H1 (cell line): ENCODE measurements around the gene AVPI1. TPM values are rescaled to one million over a fixed set of nuclear protein-coding genes. Genes with fewer than 3 reads are reported as not detected.

ENCODE experiments used
- CTCF ChIA-PET: fragments of 300-600 bp; sonication (Branson Sonifier 250); formaldehyde crosslinking; loops from one replicate; lab custom pipeline; 2021; ENCODE audit not compliant: partially characterized antibody; lab: Charles Lee
- POLR2A ChIA-PET: fragments of 300-600 bp; sonication (Branson Sonifier 250); formaldehyde crosslinking; loops from one replicate; lab custom pipeline; 2021; ENCODE audit warnings: inconsistent platforms; ENCODE audit not compliant: partially characterized antibody; lab: Charles Lee
- DNase-seq, 2 experiments: peaks; one replicate each; pipeline versions ENCODE4 v3.0.0 to v3.0.0-alpha.2; 2010 to 2022; ENCODE audit warnings: low spot score in 2 of 2, low read depth in 1 of 2, mixed read lengths in 1 of 2
- FAIRE-seq: peaks from 2 replicates; lab custom pipeline; 2011; peaks lifted over from hg19 to GRCh38; lab: Jason Lieb, UNC
- H2AFZ ChIP-seq: 2 replicates; pipeline ENCODE4 v1.8.1; 2012; ENCODE audit warnings: low read length, inconsistent platforms
- H2AK5ac ChIP-seq: 2 replicates; pipeline ENCODE4 v1.6.1; 2013; ENCODE audit warnings: low read depth, low read length
- H2BK120ac ChIP-seq: replicated peaks from 2 replicates; pipeline ENCODE3; 2013; ENCODE audit warnings: low read depth, low read length, inconsistent platforms
- H2BK12ac ChIP-seq: 2 replicates; pipeline ENCODE4 v1.6.1; 2013; ENCODE audit warnings: low read depth, low read length
- H2BK15ac ChIP-seq: 2 replicates; pipeline ENCODE4 v1.6.1; 2013; ENCODE audit warnings: low read length
- H2BK20ac ChIP-seq: 2 replicates; pipeline ENCODE4 v1.6.1; 2013; ENCODE audit warnings: low read length
- H2BK5ac ChIP-seq: 2 replicates; pipeline ENCODE4 v1.6.1; 2013; ENCODE audit warnings: low read depth, low read length
- H3K14ac ChIP-seq: 2 replicates; pipeline ENCODE4 v1.6.1; 2013; ENCODE audit warnings: inconsistent platforms; ENCODE audit not compliant: insufficient read length
- H3K18ac ChIP-seq: 2 replicates; pipeline ENCODE4 v1.6.1; 2013; ENCODE audit warnings: low read length; ENCODE audit errors: extremely low read depth
- H3K23ac ChIP-seq: 2 replicates; pipeline ENCODE4 v1.6.1; 2013; ENCODE audit warnings: inconsistent platforms; ENCODE audit not compliant: insufficient read length
- H3K23me2 ChIP-seq: 2 replicates; pipeline ENCODE4 v1.6.1; 2013; ENCODE audit warnings: low read depth, low read length
- H3K27ac ChIP-seq: 2 replicates; pipeline ENCODE4 v1.6.1; 2011; ENCODE audit warnings: low read depth, low read length, inconsistent platforms
- H3K27me3 ChIP-seq, 4 experiments: replicated peaks in 1 of 4; 1 replicate in 1 of 4; 2 replicates in 3 of 4; pipeline versions ENCODE4 v1.6.1 to v1.8.1; 2011 to 2013; ENCODE audit warnings: low read length in 3 of 4, mild to moderate bottlenecking in 3 of 4, inconsistent platforms in 2 of 4, mixed read lengths in 2 of 4, moderate library complexity in 1 of 4; ENCODE audit not compliant: control insufficient read depth in 3 of 4, insufficient read depth in 3 of 4; ENCODE audit errors: extremely low read depth in 1 of 4
- H3K36me3 ChIP-seq, 4 experiments: 2 replicates each; pipeline versions ENCODE4 v1.6.1 to v1.8.1; 2011 to 2013; ENCODE audit warnings: mild to moderate bottlenecking in 4 of 4, low read length in 3 of 4, moderate library complexity in 2 of 4, control low read depth in 1 of 4, inconsistent platforms in 1 of 4; ENCODE audit not compliant: insufficient read depth in 4 of 4, control insufficient read depth in 2 of 4
- H3K4ac ChIP-seq: replicated peaks from 2 replicates; pipeline ENCODE3; 2013; ENCODE audit warnings: low read length, low read depth, mixed read lengths, inconsistent platforms; ENCODE audit not compliant: insufficient read length
- H3K4me1 ChIP-seq, 4 experiments: replicated peaks in 1 of 4; 1 replicate in 1 of 4; 2 replicates in 3 of 4; pipeline versions ENCODE4 v1.6.1 to v1.8.1; 2011 to 2013; ENCODE audit warnings: low read length in 3 of 4, inconsistent platforms in 2 of 4, mixed read lengths in 1 of 4; ENCODE audit not compliant: insufficient read depth in 4 of 4, control insufficient read depth in 3 of 4
- H3K4me2 ChIP-seq, 2 experiments: 2 replicates each; pipeline versions ENCODE4 v1.6.1 to v1.8.1; 2011 to 2013; ENCODE audit warnings: low read depth in 2 of 2, low read length in 2 of 2, control low read depth in 1 of 2, inconsistent platforms in 1 of 2, mild to moderate bottlenecking in 1 of 2; ENCODE audit not compliant: insufficient read depth in 1 of 2
- H3K4me3 ChIP-seq, 4 experiments: fragments of 200-600, 300-600 bp in 1 of 4; sonication (generic), shearing (Covaris generic), sonication (Bioruptor Twin) in 1 of 4; 2 replicates each; pipeline versions ENCODE4 v1.5.1 to v1.8.1; 2011 to 2016; ENCODE audit warnings: low read length in 4 of 4, low read depth in 3 of 4, control low read depth in 2 of 4, inconsistent platforms in 2 of 4, mild to moderate bottlenecking in 2 of 4, mixed read lengths in 1 of 4, moderate library complexity in 1 of 4; ENCODE audit not compliant: insufficient read depth in 2 of 4; ENCODE audit errors: extremely low read depth in 1 of 4
- H3K56ac ChIP-seq: replicated peaks from 2 replicates; pipeline ENCODE3; 2013; ENCODE audit warnings: low read depth, mild to moderate bottlenecking, mixed read lengths, low read length, inconsistent platforms; ENCODE audit not compliant: insufficient read length
- H3K79me1 ChIP-seq: 2 replicates; pipeline ENCODE4 v1.6.1; 2013; ENCODE audit warnings: low read depth, low read length, control low read depth
- H3K79me2 ChIP-seq, 2 experiments: 2 replicates each; pipeline versions ENCODE4 v1.6.1 to v1.8.1; 2012 to 2013; ENCODE audit warnings: low read length in 2 of 2, mild to moderate bottlenecking in 2 of 2, inconsistent platforms in 1 of 2; ENCODE audit not compliant: insufficient read depth in 2 of 2, control insufficient read depth in 1 of 2
- H3K9ac ChIP-seq, 4 experiments: replicated peaks in 1 of 4; 1 replicate in 1 of 4; 2 replicates in 3 of 4; pipeline versions ENCODE4 v1.6.1 to v1.8.1; 2011 to 2013; ENCODE audit warnings: low read depth in 3 of 4, low read length in 3 of 4, control low read depth in 2 of 4, mild to moderate bottlenecking in 2 of 4, moderate library complexity in 2 of 4, inconsistent platforms in 1 of 4; ENCODE audit errors: extremely low read depth in 1 of 4
- H3K9me3 ChIP-seq, 2 experiments: 2 replicates each; pipeline versions ENCODE4 v1.6.1 to v1.8.1; 2012 to 2013; ENCODE audit warnings: mild to moderate bottlenecking in 2 of 2, moderate library complexity in 2 of 2, control low read depth in 1 of 2, inconsistent platforms in 1 of 2, low read depth in 1 of 2, low read length in 1 of 2, mixed read lengths in 1 of 2; ENCODE audit not compliant: insufficient read depth in 2 of 2
- H4K20me1 ChIP-seq, 2 experiments: replicated peaks in 1 of 2; 2 replicates each; pipeline versions ENCODE3 to v1.8.1; 2011 to 2013; ENCODE audit warnings: inconsistent platforms in 2 of 2, low read length in 2 of 2, mild to moderate bottlenecking in 1 of 2; ENCODE audit not compliant: insufficient read depth in 2 of 2, control insufficient read depth in 1 of 2
- H4K5ac ChIP-seq: 2 replicates; pipeline ENCODE4 v1.6.1; 2013; ENCODE audit warnings: low read length, low read depth, mixed read lengths, inconsistent platforms; ENCODE audit not compliant: insufficient read length
- H4K8ac ChIP-seq: 2 replicates; pipeline ENCODE4 v1.8.0; 2013; ENCODE audit warnings: mild to moderate bottlenecking, moderate library complexity, low read length, inconsistent platforms; ENCODE audit not compliant: insufficient read depth; ENCODE audit errors: extremely low read depth
- H4K91ac ChIP-seq: replicated peaks from 2 replicates; pipeline ENCODE3; 2013; ENCODE audit warnings: low read length, mixed read lengths, inconsistent platforms; ENCODE audit not compliant: insufficient read length
- ASH2L ChIP-seq: fragments of 200-600, 300-600 bp; sonication (generic); IDR thresholded peaks from one replicate; pipeline ENCODE4 v1.7.1; 2017; ENCODE audit warnings: low read length
- CHD1 ChIP-seq: IDR thresholded peaks from 2 replicates; pipeline ENCODE4 v1.6.1; 2012; ENCODE audit warnings: low read depth, low read length, improper control_type of control experiment
- CTBP2 ChIP-seq: IDR thresholded peaks from 2 replicates; pipeline ENCODE4 v1.7.0; 2011; ENCODE audit warnings: borderline replicate concordance, mild to moderate bottlenecking, moderate library complexity, mixed read lengths, low read length; ENCODE audit not compliant: insufficient read depth, insufficient read length
- HDAC2 ChIP-seq, 2 experiments: fragments of 300-600 bp in 1 of 2; sonication (generic) in 1 of 2; IDR thresholded peaks; 2 replicates each; pipeline ENCODE4 v1.6.1; 2011 to 2012; ENCODE audit warnings: low read depth in 2 of 2, low read length in 2 of 2, mild to moderate bottlenecking in 2 of 2, moderate library complexity in 2 of 2, borderline replicate concordance in 1 of 2, inconsistent platforms in 1 of 2
- NANOG ChIP-seq: IDR thresholded peaks from 2 replicates; pipeline ENCODE4 v1.6.1; 2011; ENCODE audit warnings: low read length, low read depth, mild to moderate bottlenecking, inconsistent platforms; ENCODE audit not compliant: insufficient read depth, poor library complexity, severe bottlenecking
- NRF1 ChIP-seq: IDR thresholded peaks from 2 replicates; pipeline ENCODE4 v1.6.1; 2011; ENCODE audit warnings: mild to moderate bottlenecking, low read depth, low read length, improper control_type of control experiment
- PHF8 ChIP-seq: fragments of 200-600 bp; sonication (generic); conservative IDR thresholded peaks from 2 replicates; pipeline ENCODE4 v1.7.1; 2012; ENCODE audit warnings: low read depth, mild to moderate bottlenecking, inconsistent platforms, low read length, moderate library complexity
- POU5F1 ChIP-seq: IDR thresholded peaks from 2 replicates; pipeline ENCODE4 v1.6.1; 2011; ENCODE audit warnings: low read depth, mild to moderate bottlenecking, low read length, moderate library complexity
- RAD21 ChIP-seq, 2 experiments: IDR thresholded peaks in 1 of 2; conservative IDR thresholded peaks in 1 of 2; 2 replicates each; pipeline ENCODE4 v1.6.1; 2011; ENCODE audit warnings: low read depth in 2 of 2, low read length in 2 of 2, improper control_type of control experiment in 1 of 2, inconsistent platforms in 1 of 2, mild to moderate bottlenecking in 1 of 2, moderate library complexity in 1 of 2
- RXRA ChIP-seq: IDR thresholded peaks from 2 replicates; pipeline ENCODE4 v1.6.1; 2011; ENCODE audit warnings: low read depth, mild to moderate bottlenecking, low read length, moderate library complexity; ENCODE audit not compliant: insufficient read depth
- SIX5 ChIP-seq: IDR thresholded peaks from 2 replicates; pipeline ENCODE4 v1.6.1; 2011; ENCODE audit warnings: mild to moderate bottlenecking, low read depth, low read length
- SUZ12 ChIP-seq: fragments of 200-600 bp; sonication (generic); IDR thresholded peaks from 2 replicates; pipeline ENCODE4 v1.6.1; 2012; ENCODE audit warnings: mild to moderate bottlenecking, inconsistent platforms, low read length, moderate library complexity, mixed read lengths
- WGBS, 2 experiments: shearing (Covaris generic) in 1 of 2; methylation state at CpG; one replicate each; pipeline versions ENCODE4 v1.1.6 to v1.1.7; 2013 to 2015; ENCODE audit warnings: low lambda C conversion rate in 2 of 2, mixed read lengths in 2 of 2, inconsistent platforms in 1 of 2, low coverage in 1 of 2, missing lambda C conversion rate in 1 of 2; ENCODE audit not compliant: insufficient replicate concordance in 2 of 2, insufficient coverage in 1 of 2, insufficient read length in 1 of 2; ENCODE audit errors: extremely low coverage in 1 of 2, missing lambda C conversion rate in 1 of 2; 5-methylcytosine and 5-hydroxymethylcytosine counted together
- polyA plus RNA-seq, 7 experiments: library from polyadenylated mRNA; depleted of rRNA in 3 of 7; stranded (reverse) in 5 of 7; unstranded in 2 of 7; fragments of >200 nt in 5 of 7; fragments of 200-250 nt in 2 of 7; gene quantifications; 1 replicate in 5 of 7; 2 replicates in 1 of 7; 4 replicates in 1 of 7; pipeline versions ENCODE4 v1.2.1 to v1.2.3, GENCODE V29; 2011 to 2013; ENCODE audit warnings: missing spikeins in 2 of 7, mixed read lengths in 2 of 7
- total RNA-seq: library from RNA; stranded (reverse); fragmentation: NEBNext Ultra II Directional; extraction: Animal tissue kit (Norgen Biotek cat#: 25700); gene quantifications from 2 replicates; pipeline ENCODE4 v1.2.1, GENCODE V29; 2021

AVPI1 gene
- total and polyA plus RNA-seq, 2 of the 8 experiments (the other 6 are each of a cell fraction or from before 2014, with no cell fraction given): 9.0 to 13.5 TPM

- no peak overlapping the region for H2BK15ac ChIP-seq
- H3K9me3 ChIP-seq: no peaks in the 10 kb centered on the region
- no peak overlapping the region for H3K4me3 ChIP-seq
- H3K14ac ChIP-seq: no peak overlapping the region
- no peaks in the 10 kb centered on the region for H3K79me1 ChIP-seq
- WGBS, 2 experiments: 89% methylated on average over 2 of the region's 2 CpGs; no CpG with 5 or more reads in 1 of the 2 experiments
- H3K36me3 ChIP-seq: no peaks in the 10 kb centered on the region
- 0 out of 2 replicates have a peak overlapping the region, but pooled peaks have one; percentile 1 for H2BK12ac ChIP-seq
- no peak overlapping the region for H4K5ac ChIP-seq
- H3K27ac ChIP-seq: no peak overlapping the region
- H3K4ac ChIP-seq: no peak overlapping the region
- no peak overlapping the region; a peak in 1 of 4 replicates for H3K4me2 ChIP-seq
- no peak overlapping the region for H3K23ac ChIP-seq
- no peak overlapping the region for H4K91ac ChIP-seq
- no peak overlapping the region for H2BK5ac ChIP-seq
- peaks cover 6% of the 10 kb centered on the region for H3K23me2 ChIP-seq
- H3K18ac ChIP-seq: no peak overlapping the region
- H2AK5ac ChIP-seq: 0 out of 2 replicates have a peak overlapping the region, but pooled peaks have one; percentile 33
- no peak for FAIRE-seq
- H3K56ac ChIP-seq: no peak overlapping the region
- no peak overlapping the region for H4K8ac ChIP-seq
- no peak overlapping the region for H2BK120ac ChIP-seq
- no peak overlapping the region for H2BK20ac ChIP-seq
- CTCF ChIA-PET: interaction anchor here (0.5 to 20.9 kb wide), 9 partner anchors 8 to 1242 kb away, joined by 3 to 773 read pairs (median 50); partner anchors contain the start of genes AVPI1, MARVELD1 and ZFYVE27
- H3K27me3 ChIP-seq: no peaks in the 10 kb centered on the region
- H3K79me2 ChIP-seq: no peaks in the 10 kb centered on the region
- POLR2A ChIA-PET: interaction anchor here (1.1 to 12.5 kb wide), 3 partner anchors 10 to 24 kb away, joined by 3 to 234 read pairs (median 3); partner anchors contain the start of gene ZFYVE27
- H2AFZ ChIP-seq: no peak overlapping the region
- H4K20me1 ChIP-seq: no peaks in the 10 kb centered on the region
- DNase-seq: no peak
- H3K9ac ChIP-seq: no peak overlapping the region
- H3K4me1 ChIP-seq: peaks cover 4 to 7% (median 6%) of the 10 kb centered on the region in 4 experiments; a peak in 6 of 7 replicates
- TF ChIP-seq PHF8: no peak
- TF ChIP-seq POU5F1: no peak
- TF ChIP-seq HDAC2 (IDR thresholded peaks at IDR 0.05; ENCODE audit: borderline replicate concordance in 1 of 2, low read depth in 2 of 2, low read length in 2 of 2): no peak
- no peak for TF ChIP-seq SIX5
- TF ChIP-seq CTBP2: no peak
- TF ChIP-seq RXRA: no peak
- TF ChIP-seq RAD21 (IDR thresholded peaks at IDR 0.05 in 1 of 2, conservative IDR thresholded peaks at IDR 0.05 in 1 of 2; ENCODE audit: low read depth in 2 of 2, low read length in 2 of 2): no peak
- TF ChIP-seq NANOG: no peak
- TF ChIP-seq ASH2L: no peak
- TF ChIP-seq SUZ12: no peak
- no peak for TF ChIP-seq CHD1
- no peak for TF ChIP-seq NRF1
Observed at GRCh38 chr10:97708167-97708566, 21.1 kb upstream of the AVPI1 start.
